ENCODE results near the gene HMCN1. TPM values are rescaled to one million over a fixed set of nuclear protein-coding genes. Genes with fewer than 3 reads are reported as not detected.

HMCN1 gene
- polyA plus RNA-seq, 1 of the 3 experiments (the other 2 are of a cell fraction) = 59.5 TPM

DNA sequence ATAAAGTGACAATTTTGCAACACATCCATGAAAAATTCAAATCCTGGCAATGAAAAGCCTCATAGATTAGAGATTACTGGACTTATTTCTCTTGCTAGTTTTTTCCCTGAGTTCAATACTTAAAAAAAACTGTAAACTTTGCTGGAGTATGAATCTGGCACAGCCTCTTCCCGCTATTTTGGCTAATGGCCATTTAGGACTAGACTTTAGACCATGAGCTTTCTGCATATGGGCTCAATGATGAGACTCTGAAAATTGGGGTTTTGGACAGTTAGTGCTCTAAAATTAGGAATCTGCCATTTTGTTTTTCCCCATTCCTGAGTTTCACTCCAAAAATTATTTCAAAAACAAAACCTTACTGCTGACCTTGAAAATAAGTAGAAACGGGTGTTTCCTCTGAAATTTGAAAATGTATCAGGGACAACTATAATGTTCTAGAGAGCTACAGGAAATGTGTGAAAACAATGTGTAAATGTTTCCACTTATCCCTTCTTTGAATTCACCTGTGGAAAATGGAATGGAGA lies 137.5 kb downstream of the HMCN1 start:
- Histone ChIP-seq H3K9ac (no peak overlapping the region), H4K20me1 (ENCODE audit: insufficient read depth) (no peaks in the 10 kb centered on the region), H3K27ac (ENCODE audit: low read depth in 2 of 2, low read length in 1 of 2) (no peak overlapping the region), H3K79me2 (ENCODE audit: insufficient read depth) (no peaks in the 10 kb centered on the region), H3K9me2 (no peaks in the 10 kb centered on the region), H3F3A (replicated peaks; ENCODE audit: insufficient read depth) (no peaks in the 10 kb centered on the region), H3K27me3 (ENCODE audit: insufficient read depth) (no peaks in the 10 kb centered on the region), H3K36me3 (replicated peaks in 1 of 2; ENCODE audit: control insufficient read depth in 1 of 2, insufficient read depth in 2 of 2, low read length in 1 of 2) (peaks cover 0 to 18% of the 10 kb centered on the region in 2 experiments), H3K4me2 (no peak overlapping the region), H2AFZ (ENCODE audit: low read depth) (no peak overlapping the region), H3K4me1 (ENCODE audit: control insufficient read depth in 1 of 2, insufficient read depth in 2 of 2, low read depth in 1 of 2, low read length in 1 of 2) (no peaks in the 10 kb centered on the region; a peak in 2 of 4 replicates), H3K9me3 (no peaks in the 10 kb centered on the region), H3K4me3 (ENCODE audit: low read depth in 2 of 2, low read length in 1 of 2) (no peak overlapping the region)
- 28% methylated on average over 2 of the region's 2 CpGs for WGBS (ENCODE audit: low lambda C conversion rate)
- TF ChIP-seq CHD2 (IDR thresholded peaks at IDR 0.05; ENCODE audit: low read length, partially characterized antibody) = no peak
- TF ChIP-seq, protein P1, sequence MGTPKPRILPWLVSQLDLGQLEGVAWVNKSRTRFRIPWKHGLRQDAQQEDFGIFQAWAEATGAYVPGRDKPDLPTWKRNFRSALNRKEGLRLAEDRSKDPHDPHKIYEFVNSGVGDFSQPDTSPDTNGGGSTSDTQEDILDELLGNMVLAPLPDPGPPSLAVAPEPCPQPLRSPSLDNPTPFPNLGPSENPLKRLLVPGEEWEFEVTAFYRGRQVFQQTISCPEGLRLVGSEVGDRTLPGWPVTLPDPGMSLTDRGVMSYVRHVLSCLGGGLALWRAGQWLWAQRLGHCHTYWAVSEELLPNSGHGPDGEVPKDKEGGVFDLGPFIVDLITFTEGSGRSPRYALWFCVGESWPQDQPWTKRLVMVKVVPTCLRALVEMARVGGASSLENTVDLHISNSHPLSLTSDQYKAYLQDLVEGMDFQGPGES (IDR thresholded peaks at IDR 0.05; ENCODE audit: low read depth, low read length) = no peak
- no peak for TF ChIP-seq MEF2A (IDR thresholded peaks at IDR 0.05; ENCODE audit: borderline replicate concordance, low read depth)
- TF ChIP-seq, protein P2, sequence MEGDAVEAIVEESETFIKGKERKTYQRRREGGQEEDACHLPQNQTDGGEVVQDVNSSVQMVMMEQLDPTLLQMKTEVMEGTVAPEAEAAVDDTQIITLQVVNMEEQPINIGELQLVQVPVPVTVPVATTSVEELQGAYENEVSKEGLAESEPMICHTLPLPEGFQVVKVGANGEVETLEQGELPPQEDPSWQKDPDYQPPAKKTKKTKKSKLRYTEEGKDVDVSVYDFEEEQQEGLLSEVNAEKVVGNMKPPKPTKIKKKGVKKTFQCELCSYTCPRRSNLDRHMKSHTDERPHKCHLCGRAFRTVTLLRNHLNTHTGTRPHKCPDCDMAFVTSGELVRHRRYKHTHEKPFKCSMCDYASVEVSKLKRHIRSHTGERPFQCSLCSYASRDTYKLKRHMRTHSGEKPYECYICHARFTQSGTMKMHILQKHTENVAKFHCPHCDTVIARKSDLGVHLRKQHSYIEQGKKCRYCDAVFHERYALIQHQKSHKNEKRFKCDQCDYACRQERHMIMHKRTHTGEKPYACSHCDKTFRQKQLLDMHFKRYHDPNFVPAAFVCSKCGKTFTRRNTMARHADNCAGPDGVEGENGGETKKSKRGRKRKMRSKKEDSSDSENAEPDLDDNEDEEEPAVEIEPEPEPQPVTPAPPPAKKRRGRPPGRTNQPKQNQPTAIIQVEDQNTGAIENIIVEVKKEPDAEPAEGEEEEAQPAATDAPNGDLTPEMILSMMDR (IDR thresholded peaks at IDR 0.05) = no peak
- no peak for TF ChIP-seq TCF12 (IDR thresholded peaks at IDR 0.05)
- TF ChIP-seq, protein P3, sequence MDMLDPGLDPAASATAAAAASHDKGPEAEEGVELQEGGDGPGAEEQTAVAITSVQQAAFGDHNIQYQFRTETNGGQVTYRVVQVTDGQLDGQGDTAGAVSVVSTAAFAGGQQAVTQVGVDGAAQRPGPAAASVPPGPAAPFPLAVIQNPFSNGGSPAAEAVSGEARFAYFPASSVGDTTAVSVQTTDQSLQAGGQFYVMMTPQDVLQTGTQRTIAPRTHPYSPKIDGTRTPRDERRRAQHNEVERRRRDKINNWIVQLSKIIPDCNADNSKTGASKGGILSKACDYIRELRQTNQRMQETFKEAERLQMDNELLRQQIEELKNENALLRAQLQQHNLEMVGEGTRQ (IDR thresholded peaks at IDR 0.05; ENCODE audit: borderline replicate concordance, low read depth, low read length) = no peak
- no peak for TF ChIP-seq TAF1 (IDR thresholded peaks at IDR 0.05; ENCODE audit: borderline replicate concordance, low read depth, low read length)
- TF ChIP-seq TEAD4 (IDR thresholded peaks at IDR 0.05; ENCODE audit: borderline replicate concordance, insufficient read depth) = no peak
- TF ChIP-seq, protein P4, sequence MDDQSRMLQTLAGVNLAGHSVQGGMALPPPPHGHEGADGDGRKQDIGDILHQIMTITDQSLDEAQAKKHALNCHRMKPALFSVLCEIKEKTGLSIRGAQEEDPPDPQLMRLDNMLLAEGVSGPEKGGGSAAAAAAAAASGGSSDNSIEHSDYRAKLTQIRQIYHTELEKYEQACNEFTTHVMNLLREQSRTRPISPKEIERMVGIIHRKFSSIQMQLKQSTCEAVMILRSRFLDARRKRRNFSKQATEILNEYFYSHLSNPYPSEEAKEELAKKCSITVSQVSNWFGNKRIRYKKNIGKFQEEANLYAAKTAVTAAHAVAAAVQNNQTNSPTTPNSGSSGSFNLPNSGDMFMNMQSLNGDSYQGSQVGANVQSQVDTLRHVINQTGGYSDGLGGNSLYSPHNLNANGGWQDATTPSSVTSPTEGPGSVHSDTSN (IDR thresholded peaks at IDR 0.05) = no peak
- TF ChIP-seq ELF1 (IDR thresholded peaks at IDR 0.05) = no peak
- no peak for TF ChIP-seq SIN3A (IDR thresholded peaks at IDR 0.05; ENCODE audit: borderline replicate concordance, low read depth, low read length)
- no peak for TF ChIP-seq RFX5 (IDR thresholded peaks at IDR 0.05; ENCODE audit: low read length)
- TF ChIP-seq NFIC (IDR thresholded peaks at IDR 0.05; ENCODE audit: borderline replicate concordance) = no peak
- no peak for TF ChIP-seq EZH2phosphoT487 (IDR thresholded peaks at IDR 0.05; ENCODE audit: borderline replicate concordance, low read depth)
- no peak for TF ChIP-seq RXRA (IDR thresholded peaks at IDR 0.05; ENCODE audit: borderline replicate concordance, low read depth)
- TF ChIP-seq, protein P5, sequence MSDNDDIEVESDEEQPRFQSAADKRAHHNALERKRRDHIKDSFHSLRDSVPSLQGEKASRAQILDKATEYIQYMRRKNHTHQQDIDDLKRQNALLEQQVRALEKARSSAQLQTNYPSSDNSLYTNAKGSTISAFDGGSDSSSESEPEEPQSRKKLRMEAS (IDR thresholded peaks at IDR 0.05; ENCODE audit: low read depth) = no peak
- no peak for TF ChIP-seq RAD21 (IDR thresholded peaks at IDR 0.05; ENCODE audit: low read length)
- ChIA-PET POLR2A (no interaction called here), CTCF (no interaction called here)
- no peak for DNase-seq
